MCF 10A (cell line): ENCODE measurements around the gene DNAH17. TPM values are rescaled to one million over a fixed set of nuclear protein-coding genes. Genes with fewer than 3 reads are reported as not detected.

Experiments used
- BruUV-seq: library from RNA; stranded (reverse); fragments of 400-500 nt; replicated peaks from 2 replicates; lab custom pipeline; 2021; lab: Mats Ljungman, UMichigan
- CTCF ChIA-PET: fragments of 300-600 bp; sonication (Branson Sonifier 250); formaldehyde crosslinking; extraction: SDS; loops from one replicate; lab custom pipeline; 2021; ENCODE audit warnings: antibody characterized with exemption, inconsistent platforms; lab: Yijun Ruan, JAX
- POLR2A ChIA-PET: fragments of 300-600, 350-650 bp; sonication (Branson Sonifier 250); formaldehyde crosslinking; extraction: SDS; loops from one replicate; lab custom pipeline; 2020; ENCODE audit warnings: antibody characterized with exemption, inconsistent platforms; lab: Yijun Ruan, JAX
- DNase-seq: peaks from one replicate; pipeline ENCODE4 v3.0.0-alpha.2; 2018; ENCODE audit not compliant: unreplicated experiment
- H3K27ac Mint-ChIP-seq: one replicate; pipeline ENCODE4 v1.8.0; 2022; ENCODE audit warnings: mild to moderate bottlenecking, low read depth, mixed read lengths; ENCODE audit not compliant: unreplicated experiment
- H3K27me3 Mint-ChIP-seq: one replicate; pipeline ENCODE4 v1.8.0; 2022; ENCODE audit warnings: mixed read lengths; ENCODE audit not compliant: insufficient read depth, unreplicated experiment
- H3K36me3 Mint-ChIP-seq: one replicate; pipeline ENCODE4 v1.8.0; 2022; ENCODE audit warnings: mild to moderate bottlenecking, moderate library complexity, mixed read lengths; ENCODE audit not compliant: insufficient read depth, unreplicated experiment
- H3K4me1 Mint-ChIP-seq: one replicate; pipeline ENCODE4 v1.8.0; 2022; ENCODE audit warnings: mixed read lengths; ENCODE audit not compliant: insufficient read depth, unreplicated experiment
- H3K4me3 Mint-ChIP-seq: one replicate; pipeline ENCODE4 v1.8.0; 2022; ENCODE audit warnings: mild to moderate bottlenecking, moderate library complexity, mixed read lengths; ENCODE audit not compliant: unreplicated experiment
- H3K9me3 Mint-ChIP-seq: one replicate; pipeline ENCODE4 v1.8.0; 2022; ENCODE audit warnings: mixed read lengths; ENCODE audit not compliant: unreplicated experiment
- intact Hi-C: fragments of 100-400 bp; cut with micrococcal nuclease; formaldehyde crosslinking; loops from 2 replicates; pipeline ENCODE4 v1.14.1; 2022
- total RNA-seq: library from RNA; stranded (reverse); gene quantifications from 2 replicates; pipeline ENCODE4 v1.2.3, GENCODE V29; 2022
- TF ChIP-seq, protein P1 (sequence below): fragments of 200-600 bp; IDR thresholded peaks from one replicate; pipeline ENCODE4 v1.8.0; 2022; ENCODE audit warnings: antibody characterized with exemption, mild to moderate bottlenecking; ENCODE audit not compliant: unreplicated experiment

The DNAH17 gene
- total RNA-seq, 1 experiment from 2014 or later: not detected

DNA sequence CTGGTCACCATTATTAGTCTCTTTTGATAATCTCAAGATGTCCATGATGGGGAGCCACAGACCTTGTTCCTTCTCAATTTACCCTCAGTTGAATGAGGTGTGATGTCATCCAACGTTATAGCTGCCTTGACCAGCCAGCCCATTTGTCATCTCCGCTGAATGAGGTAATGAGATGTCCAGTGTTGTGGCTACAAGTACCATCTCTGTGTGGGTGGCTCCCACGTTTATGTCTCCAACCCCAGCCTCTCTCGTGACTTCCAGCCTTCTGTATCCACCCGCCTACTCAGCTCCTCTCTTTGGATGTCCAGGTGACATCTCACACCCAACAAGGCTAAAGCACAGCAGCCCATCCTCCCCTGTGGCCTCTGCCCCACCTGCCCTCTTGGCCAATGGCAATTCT, 18.2 kb downstream of the DNAH17 start:
- TF ChIP-seq, protein P1, sequence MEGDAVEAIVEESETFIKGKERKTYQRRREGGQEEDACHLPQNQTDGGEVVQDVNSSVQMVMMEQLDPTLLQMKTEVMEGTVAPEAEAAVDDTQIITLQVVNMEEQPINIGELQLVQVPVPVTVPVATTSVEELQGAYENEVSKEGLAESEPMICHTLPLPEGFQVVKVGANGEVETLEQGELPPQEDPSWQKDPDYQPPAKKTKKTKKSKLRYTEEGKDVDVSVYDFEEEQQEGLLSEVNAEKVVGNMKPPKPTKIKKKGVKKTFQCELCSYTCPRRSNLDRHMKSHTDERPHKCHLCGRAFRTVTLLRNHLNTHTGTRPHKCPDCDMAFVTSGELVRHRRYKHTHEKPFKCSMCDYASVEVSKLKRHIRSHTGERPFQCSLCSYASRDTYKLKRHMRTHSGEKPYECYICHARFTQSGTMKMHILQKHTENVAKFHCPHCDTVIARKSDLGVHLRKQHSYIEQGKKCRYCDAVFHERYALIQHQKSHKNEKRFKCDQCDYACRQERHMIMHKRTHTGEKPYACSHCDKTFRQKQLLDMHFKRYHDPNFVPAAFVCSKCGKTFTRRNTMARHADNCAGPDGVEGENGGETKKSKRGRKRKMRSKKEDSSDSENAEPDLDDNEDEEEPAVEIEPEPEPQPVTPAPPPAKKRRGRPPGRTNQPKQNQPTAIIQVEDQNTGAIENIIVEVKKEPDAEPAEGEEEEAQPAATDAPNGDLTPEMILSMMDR: no peak
- intact Hi-C loops: no loop called here
- DNase-seq: no peak
- H3K27ac Mint-ChIP-seq: no peak overlapping the region
- POLR2A ChIA-PET: no interaction called here
- no peak overlapping the region for H3K4me3 Mint-ChIP-seq
- no peaks in the 10 kb centered on the region for H3K9me3 Mint-ChIP-seq
- no peaks in the 10 kb centered on the region for H3K4me1 Mint-ChIP-seq
- H3K27me3 Mint-ChIP-seq: peaks cover 17% of the 10 kb centered on the region
- CTCF ChIA-PET: no interaction called here
- H3K36me3 Mint-ChIP-seq: no peaks in the 10 kb centered on the region
- no TSS peak for BruUV-seq

DNA sequence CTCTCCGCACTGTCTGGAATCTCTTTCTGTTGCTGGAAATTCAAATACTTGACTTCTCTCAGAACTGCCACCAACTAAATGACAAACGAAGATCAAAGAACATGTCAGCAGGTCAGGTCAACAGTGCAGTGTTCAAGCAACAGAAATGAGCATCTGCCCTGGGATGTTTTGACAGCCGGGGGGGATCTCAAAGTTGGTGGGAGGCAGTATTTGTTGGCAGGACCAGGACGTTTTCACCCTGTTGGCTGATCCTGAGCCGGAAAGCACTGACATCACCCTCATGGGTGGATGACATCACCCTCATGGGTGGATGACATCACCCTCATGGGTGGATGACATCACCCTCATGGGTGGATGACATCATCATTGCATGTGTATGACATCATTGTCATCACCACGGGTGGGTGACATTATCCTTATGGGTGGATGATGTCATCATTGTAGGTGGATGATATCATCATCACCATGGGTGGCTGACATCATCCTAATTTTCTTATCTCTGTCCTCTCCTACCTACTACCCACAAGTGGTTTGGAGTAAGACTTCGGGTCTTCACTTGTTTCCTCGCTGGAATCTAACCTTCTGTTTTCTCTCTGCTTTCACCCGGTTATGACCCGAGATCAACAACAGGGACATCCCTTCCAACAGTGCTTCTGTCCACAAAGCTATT, 18.9 kb downstream of the DNAH17 start:
- no TSS peak for BruUV-seq
- H3K4me3 Mint-ChIP-seq: no peak overlapping the region
- ChIA-PET POLR2A (interaction anchor here (0.7 to 0.8 kb wide), 2 partner anchors 10 to 25 kb away, joined by 3 read pairs; no protein-coding TSS in a partner anchor), CTCF (no interaction called here)
- no peaks in the 10 kb centered on the region for H3K36me3 Mint-ChIP-seq
- no peak overlapping the region for H3K27ac Mint-ChIP-seq
- H3K27me3 Mint-ChIP-seq: peaks cover 10% of the 10 kb centered on the region
- H3K4me1 Mint-ChIP-seq: no peaks in the 10 kb centered on the region
- no peak for DNase-seq
- TF ChIP-seq, protein P1: no peak
- no peaks in the 10 kb centered on the region for H3K9me3 Mint-ChIP-seq
- intact Hi-C loops: no loop called here

DNA sequence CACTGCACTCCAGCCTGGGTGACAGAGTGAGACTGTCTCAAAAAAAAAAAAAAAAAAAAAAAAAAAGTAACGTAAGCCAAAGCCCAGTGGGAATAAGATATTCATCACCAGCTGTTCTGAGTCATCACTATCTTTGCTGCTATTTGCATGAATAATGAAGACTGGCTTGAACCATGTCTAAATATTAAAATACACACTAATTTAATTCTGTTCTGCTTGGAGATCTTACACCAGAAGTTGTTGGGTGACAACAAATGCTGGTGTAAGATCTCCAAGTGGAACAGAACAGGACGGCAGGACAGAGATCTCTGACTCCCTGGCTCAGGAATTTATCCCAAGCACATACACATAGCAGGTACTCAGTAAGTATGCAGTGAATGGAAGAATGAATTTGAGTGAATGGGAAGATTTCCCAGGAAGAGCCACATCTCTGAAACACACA, 19.6 kb downstream of the DNAH17 start:
- no peak overlapping the region for H3K4me3 Mint-ChIP-seq
- DNase-seq: peak; percentile 53
- peaks cover 3% of the 10 kb centered on the region for H3K27me3 Mint-ChIP-seq
- TF ChIP-seq, protein P1: no peak
- no TSS peak for BruUV-seq
- CTCF ChIA-PET: no interaction called here
- intact Hi-C loops: no loop called here
- no peak overlapping the region for H3K27ac Mint-ChIP-seq
- no peaks in the 10 kb centered on the region for H3K36me3 Mint-ChIP-seq
- H3K9me3 Mint-ChIP-seq: no peaks in the 10 kb centered on the region
- H3K4me1 Mint-ChIP-seq: no peaks in the 10 kb centered on the region
- POLR2A ChIA-PET: interaction anchor here (0.7 to 0.8 kb wide), 2 partner anchors 10 to 24 kb away, joined by 3 read pairs; no protein-coding TSS in a partner anchor

DNA sequence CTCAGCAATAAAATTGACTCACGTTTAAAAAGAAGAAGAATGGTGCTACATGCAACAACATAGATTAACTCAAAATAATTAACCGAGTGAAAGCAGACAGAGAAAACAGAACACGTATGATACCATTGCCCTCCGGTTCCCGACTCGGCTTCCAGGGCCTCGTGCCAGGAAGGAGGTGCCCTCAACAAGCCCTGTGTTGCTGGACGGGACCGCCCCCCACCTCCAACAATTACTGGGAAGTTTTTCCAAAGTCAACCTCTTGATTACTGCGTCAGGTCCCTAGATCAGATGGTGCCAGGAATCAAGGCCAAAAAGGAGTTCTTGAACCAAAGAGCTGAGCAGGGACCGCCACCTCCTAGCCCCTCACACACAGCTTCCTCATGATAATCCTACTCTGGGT, 20.4 kb downstream of the DNAH17 start:
- no peaks in the 10 kb centered on the region for H3K36me3 Mint-ChIP-seq
- H3K4me3 Mint-ChIP-seq: no peak overlapping the region
- H3K9me3 Mint-ChIP-seq: no peaks in the 10 kb centered on the region
- no TSS peak for BruUV-seq
- H3K27me3 Mint-ChIP-seq: no peaks in the 10 kb centered on the region
- ChIA-PET POLR2A (no interaction called here), CTCF (no interaction called here)
- no peak overlapping the region for H3K27ac Mint-ChIP-seq
- intact Hi-C loops: no loop called here
- no peaks in the 10 kb centered on the region for H3K4me1 Mint-ChIP-seq
- TF ChIP-seq, protein P1: no peak
- DNase-seq: no peak
